Heart left ventricle (tissue), 13 donors: ENCODE measurements around the gene SPATA7.
"Not testable (repeated sequence)": the region's sequence is repeated elsewhere in the genome, so short reads cannot be mapped to it uniquely, and the experiment has no call there.

ENCODE experiments used
- CTCF ChIP-seq, 12 donors: fragments of 200-600 bp; sonication (generic) in 4 of 12; IDR thresholded peaks; one replicate each; pipeline versions ENCODE4 v1.5.0 to v1.8.0; 2018 to 2022; ENCODE audit warnings: antibody characterized with exemption in 12 of 12, mild to moderate bottlenecking in 5 of 12
- POLR2A ChIP-seq, 2 donors: fragments of 450-650 bp; IDR thresholded peaks; one replicate each; pipeline ENCODE4 v1.6.1; 2017; ENCODE audit warnings: antibody characterized with exemption in 2 of 2, mild to moderate bottlenecking in 2 of 2, moderate library complexity in 2 of 2
- donor health status: ischemic (EF 13 %, LVEDD 7.1; RV severe dilation, severe dysfunction).
- donor health status: DM: no; HTN: yes; CAD: no.
- donor health status: DM: no; HTN: no; CAD: no.
- donor health status: ischemic (EF 25% LVEDD 6.9; RV normal size, moderate dysfunction).
- donor health status: ischemic (EF 25% LVEDD 5.7; RV mildly dilated, moderate dysfunction).
- donor health status: ischemic (EF 35%, LVEDD 5.7; RV mildly dilated, moderate dysfunction).
- donor health status: nonischemic (EF 11% LVEDD 7.7; RV severe dilation, severe dysfunction).
- donor health status: DM: yes; HTN: yes; CAD: no.
- donor health status: PGD.
- donor health status: ischemic (EF 29% LVEDD 5.4; RV normal size, mild dysfunction).
- donor health status: nonischemic (EF 23%, LVEDD 6.1; RV moderate dilation, normal function).

- TF ChIP-seq CTCF, POLR2A (IDR thresholded peaks at IDR 0.05): not testable (repeated sequence)
Observed at GRCh38 chr14:88381634-88382033, 3.8 kb upstream of the SPATA7 start.
